PFSK-1 (cell line): ENCODE measurements around the gene BCAP31.

Experiments
- POLR2AphosphoS5 ChIP-seq: IDR thresholded peaks from 2 replicates; pipeline ENCODE4 v1.6.1; 2012; ENCODE audit warnings: low read depth, mild to moderate bottlenecking, control low read depth, low read length, moderate library complexity
- SIN3A ChIP-seq: IDR thresholded peaks from 2 replicates; pipeline ENCODE4 v1.6.1; 2012; ENCODE audit warnings: mild to moderate bottlenecking, low read length, moderate library complexity, borderline replicate concordance; ENCODE audit not compliant: insufficient read depth
- TAF1 ChIP-seq: IDR thresholded peaks from 2 replicates; pipeline ENCODE4 v1.6.1; 2012; ENCODE audit warnings: low read length, control low read depth, borderline replicate concordance; ENCODE audit not compliant: insufficient read depth

DNA sequence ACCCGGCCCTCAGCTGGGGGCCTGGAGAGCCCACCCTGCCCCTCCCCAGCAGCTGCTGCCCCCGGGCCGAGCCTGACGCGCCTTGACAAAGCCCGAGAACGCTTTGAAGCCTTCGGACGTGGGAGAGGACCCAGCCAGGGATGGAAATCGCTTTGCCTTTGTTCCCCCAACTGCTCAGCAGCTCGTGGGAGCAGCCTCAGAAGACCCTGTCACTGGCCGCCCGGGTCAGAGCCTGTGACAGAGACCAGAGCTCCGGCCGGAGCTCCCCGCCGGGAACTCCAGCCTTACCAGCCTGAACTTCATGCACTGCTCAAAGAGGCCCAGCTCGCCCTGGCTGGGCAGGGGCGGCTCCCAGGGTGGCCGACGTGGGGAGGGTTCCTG lies 39.0 kb downstream of the BCAP31 start:
- no peak for TF ChIP-seq POLR2AphosphoS5
- TF ChIP-seq TAF1 = no peak
- no peak for TF ChIP-seq SIN3A
